AG10803 (cell line): ENCODE data around the gene CHD1L.
"Not testable (repeated sequence)": the region's sequence is repeated elsewhere in the genome, so short reads cannot be mapped to it uniquely, and the experiment has no call there.

Source experiments
- DNase-seq: peaks from one replicate; pipeline ENCODE4 v3.0.0; 2010; ENCODE audit warnings: low read depth
- H3K4me3 ChIP-seq: 2 replicates; pipeline ENCODE4 v1.5.1; 2011; ENCODE audit warnings: mild to moderate bottlenecking, low read length, control low read depth
- CTCF ChIP-seq: conservative IDR thresholded peaks from 2 replicates; pipeline ENCODE4 v1.5.1; 2011; ENCODE audit warnings: mild to moderate bottlenecking, low read length, control low read depth, inconsistent platforms

The CHD1L gene

GRCh38 chr1:147216124-147216523 lies 26.4 kb upstream of the CHD1L start:
- DNase-seq = no peak
- H3K4me3 ChIP-seq = no peak overlapping the region
- TF ChIP-seq CTCF = no peak

- no peak overlapping the region for H3K4me3 ChIP-seq
- no peak for DNase-seq
- no peak for TF ChIP-seq CTCF
These were observed 25.3 kb upstream of the CHD1L start for GRCh38 chr1:147217141-147217540.

- no peak overlapping the region for H3K4me3 ChIP-seq
- no peak for DNase-seq
- no peak for TF ChIP-seq CTCF
These were observed 23.9 kb upstream of the CHD1L start for GRCh38 chr1:147218606-147219005.

GRCh38 chr1:147223740-147224615 lies 18.5 kb upstream of the CHD1L start:
- DNase-seq = no peak
- TF ChIP-seq CTCF = no peak
- H3K4me3 ChIP-seq = no peak overlapping the region

- peak; percentile 62 for DNase-seq
- peak; percentile 36 for TF ChIP-seq CTCF
- H3K4me3 ChIP-seq = peak within 1 kb of the TSS; percentile 80
These were observed 17.2 kb upstream of the CHD1L start, which contains the start of gene FMO5 for GRCh38 chr1:147225193-147225730. TSS of gene FMO5 (minus strand) at chr1:147225339. CDS start at chr1:147225029, 310 bp downstream.

- not testable (repeated sequence) for H3K4me3 ChIP-seq, DNase-seq
These were observed 11.5 kb upstream of the CHD1L start for GRCh38 chr1:147231032-147231431.

- not testable (repeated sequence) for H3K4me3 ChIP-seq, DNase-seq
These were observed 8.6 kb upstream of the CHD1L start for GRCh38 chr1:147233903-147234302.

- no peak overlapping the region for H3K4me3 ChIP-seq
- TF ChIP-seq CTCF = no peak
- no peak for DNase-seq
These were observed 6.7 kb upstream of the CHD1L start for GRCh38 chr1:147235822-147236221.
